NT2/D1 (cell line): Measurements from ENCODE around the gene SPOCD1.

Experiments used
- SUZ12 ChIP-seq: IDR thresholded peaks from 2 replicates; pipeline ENCODE4 v1.6.1; 2011; ENCODE audit not compliant: insufficient read length, insufficient read depth; ENCODE audit errors: extremely low read depth
- YY1 ChIP-seq: IDR thresholded peaks from 2 replicates; pipeline ENCODE4 v1.6.1; 2011; ENCODE audit not compliant: insufficient read length, insufficient read depth
- ZNF274 ChIP-seq: IDR thresholded peaks from 2 replicates; pipeline ENCODE4 v1.6.1; 2011; ENCODE audit warnings: mild to moderate bottlenecking, low read depth, low read length

GRCh38 chr1:31759298-31760023 is 56.4 kb downstream of the SPOCD1 start:
- no peak for TF ChIP-seq ZNF274
- no peak for TF ChIP-seq SUZ12
- no peak for TF ChIP-seq YY1
